ENCODE results near the gene ALX3.

ALX3 gene

DNA sequence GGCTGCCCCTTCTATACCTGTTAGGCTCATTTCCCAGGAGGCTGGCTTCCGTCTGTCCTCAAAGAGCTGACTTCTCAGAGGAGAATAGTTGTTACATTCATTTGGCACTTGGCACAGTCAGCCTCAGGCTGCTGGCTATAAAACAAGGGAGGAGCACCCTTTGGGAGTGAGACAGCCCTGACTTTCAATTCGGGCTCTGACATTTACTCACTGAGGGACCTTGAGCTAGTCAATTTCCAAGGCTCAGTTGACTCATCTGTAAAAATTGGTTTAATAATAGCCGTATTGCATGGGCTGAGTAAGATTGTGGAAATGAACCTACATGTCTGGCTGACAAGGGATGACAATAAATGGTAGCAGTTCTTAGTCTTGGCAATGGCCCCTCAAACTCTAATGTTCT lies 13.7 kb downstream of the ALX3 start:
- Histone ChIP-seq H3K27me3 (ENCODE audit: insufficient read depth, low read depth, severe bottlenecking) (no peaks in the 10 kb centered on the region), H3K4me3 (ENCODE audit: low read depth, low read length) (no peak overlapping the region), H3K36me3 (peaks cover 74% of the 10 kb centered on the region), H3K9me3 (ENCODE audit: severe bottlenecking) (no peaks in the 10 kb centered on the region), H3K27ac (no peak overlapping the region)
- DNase-seq: no peak
- TF ChIP-seq, protein P1, sequence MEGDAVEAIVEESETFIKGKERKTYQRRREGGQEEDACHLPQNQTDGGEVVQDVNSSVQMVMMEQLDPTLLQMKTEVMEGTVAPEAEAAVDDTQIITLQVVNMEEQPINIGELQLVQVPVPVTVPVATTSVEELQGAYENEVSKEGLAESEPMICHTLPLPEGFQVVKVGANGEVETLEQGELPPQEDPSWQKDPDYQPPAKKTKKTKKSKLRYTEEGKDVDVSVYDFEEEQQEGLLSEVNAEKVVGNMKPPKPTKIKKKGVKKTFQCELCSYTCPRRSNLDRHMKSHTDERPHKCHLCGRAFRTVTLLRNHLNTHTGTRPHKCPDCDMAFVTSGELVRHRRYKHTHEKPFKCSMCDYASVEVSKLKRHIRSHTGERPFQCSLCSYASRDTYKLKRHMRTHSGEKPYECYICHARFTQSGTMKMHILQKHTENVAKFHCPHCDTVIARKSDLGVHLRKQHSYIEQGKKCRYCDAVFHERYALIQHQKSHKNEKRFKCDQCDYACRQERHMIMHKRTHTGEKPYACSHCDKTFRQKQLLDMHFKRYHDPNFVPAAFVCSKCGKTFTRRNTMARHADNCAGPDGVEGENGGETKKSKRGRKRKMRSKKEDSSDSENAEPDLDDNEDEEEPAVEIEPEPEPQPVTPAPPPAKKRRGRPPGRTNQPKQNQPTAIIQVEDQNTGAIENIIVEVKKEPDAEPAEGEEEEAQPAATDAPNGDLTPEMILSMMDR (IDR thresholded peaks at IDR 0.05; ENCODE audit: low read depth, low read length): no peak

- no peaks in the 10 kb centered on the region for H3K9me3 ChIP-seq (ENCODE audit: severe bottlenecking)
- H3K36me3 ChIP-seq: peaks cover 79% of the 10 kb centered on the region
- DNase-seq: no peak
- TF ChIP-seq, protein P1 (IDR thresholded peaks at IDR 0.05; ENCODE audit: low read depth, low read length): no peak
- no peak overlapping the region for H3K27ac ChIP-seq
- no peak overlapping the region for H3K4me3 ChIP-seq (ENCODE audit: low read depth, low read length)
- H3K27me3 ChIP-seq (ENCODE audit: insufficient read depth, low read depth, severe bottlenecking): no peaks in the 10 kb centered on the region
Measured at GRCh38 chr1:110056285-110056683, 14.2 kb downstream of the ALX3 start.

GRCh38 chr1:110055493-110056284 lies 14.8 kb downstream of the ALX3 start:
- Histone ChIP-seq H3K4me3 (ENCODE audit: low read depth, low read length) (no peak overlapping the region), H3K27ac (no peak overlapping the region), H3K9me3 (ENCODE audit: severe bottlenecking) (no peaks in the 10 kb centered on the region), H3K36me3 (peaks cover 85% of the 10 kb centered on the region), H3K27me3 (ENCODE audit: insufficient read depth, low read depth, severe bottlenecking) (no peaks in the 10 kb centered on the region)
- TF ChIP-seq, protein P1 (IDR thresholded peaks at IDR 0.05; ENCODE audit: low read depth, low read length): no peak
- DNase-seq: no peak

GRCh38 chr1:110053552-110054428 lies 16.7 kb downstream of the ALX3 start:
- H3K27ac ChIP-seq: no peak overlapping the region
- DNase-seq: peak; percentile 74

GRCh38 chr1:110051262-110051648 lies 19.2 kb downstream of the ALX3 start:
- DNase-seq: no peak
- no peak overlapping the region for H3K4me3 ChIP-seq (ENCODE audit: low read depth, low read length)
- no peaks in the 10 kb centered on the region for H3K9me3 ChIP-seq (ENCODE audit: severe bottlenecking)
- H3K27me3 ChIP-seq (ENCODE audit: insufficient read depth, low read depth, severe bottlenecking): no peaks in the 10 kb centered on the region
- TF ChIP-seq, protein P1 (IDR thresholded peaks at IDR 0.05; ENCODE audit: low read depth, low read length): no peak
- H3K36me3 ChIP-seq: peaks cover 93% of the 10 kb centered on the region
- H3K27ac ChIP-seq: peak overlapping the region; percentile 64

More at GRCh38 chr1:110053552-110054428, 16.7 kb downstream of the ALX3 start:
- no peaks in the 10 kb centered on the region for H3K27me3 ChIP-seq (ENCODE audit: insufficient read depth, low read depth, severe bottlenecking)
- no peaks in the 10 kb centered on the region for H3K9me3 ChIP-seq (ENCODE audit: severe bottlenecking)
- no peak overlapping the region for H3K4me3 ChIP-seq (ENCODE audit: low read depth, low read length)
- TF ChIP-seq, protein P1 (IDR thresholded peaks at IDR 0.05; ENCODE audit: low read depth, low read length): peak; percentile 100
- H3K36me3 ChIP-seq: peaks cover 87% of the 10 kb centered on the region

Data from WERI-Rb-1 (cell line).